SK-N-SH treated with all-trans-retinoic acid at 6 μM for 48 hours (cell line): ENCODE measurements around the gene CCDC57.

Experiments used
- ATAC-seq: fragments of 200-7000 bp; cut with Tn5 transposase; 3 replicates; pipeline ENCODE4 v1.9.1; 2020; ENCODE audit warnings: mild to moderate bottlenecking, moderate library complexity
- ARNTL ChIP-seq: fragments of 450-650 bp; formaldehyde crosslinking; IDR thresholded peaks from 2 replicates; pipeline ENCODE4 v1.5.0; 2020; ENCODE audit warnings: low read depth, mild to moderate bottlenecking, moderate library complexity, borderline replicate concordance
- BACH2 ChIP-seq: fragments of 250-450 bp; sonication (Bioruptor Pico); IDR thresholded peaks from 2 replicates; pipeline ENCODE4 v1.9.0; 2021; ENCODE audit warnings: mild to moderate bottlenecking, borderline replicate concordance
- CSDC2 ChIP-seq: fragments of 250-450 bp; sonication (Bioruptor Pico); IDR thresholded peaks from 2 replicates; pipeline ENCODE4 v1.5.0; 2020; ENCODE audit warnings: mild to moderate bottlenecking, moderate library complexity
- CSRNP3 ChIP-seq: fragments of 250-450 bp; sonication (Bioruptor Pico); IDR thresholded peaks from 2 replicates; pipeline ENCODE4 v1.5.1; 2021; ENCODE audit warnings: mild to moderate bottlenecking, moderate library complexity
- ESRRG ChIP-seq: fragments of 250-450 bp; sonication (Bioruptor Pico); IDR thresholded peaks from 2 replicates; pipeline ENCODE4 v1.6.1; 2021; ENCODE audit warnings: mild to moderate bottlenecking
- ISL1 ChIP-seq: fragments of 250-450 bp; sonication (Bioruptor Pico); IDR thresholded peaks from 2 replicates; pipeline ENCODE4 v2.1.2; 2022; ENCODE audit warnings: mild to moderate bottlenecking, moderate library complexity
- OSR1 ChIP-seq: fragments of 250-450 bp; sonication (Bioruptor Pico); IDR thresholded peaks from 2 replicates; pipeline ENCODE4 v1.8.0; 2022; ENCODE audit warnings: moderate library complexity, mild to moderate bottlenecking, inconsistent platforms
- PATZ1 ChIP-seq: fragments of 250-450 bp; sonication (Bioruptor Pico); IDR thresholded peaks from 2 replicates; pipeline ENCODE4 v1.8.0; 2020; ENCODE audit warnings: mild to moderate bottlenecking, moderate library complexity, borderline replicate concordance
- POU6F1 ChIP-seq: fragments of 250-450 bp; sonication (Bioruptor Pico); IDR thresholded peaks from 2 replicates; pipeline ENCODE4 v1.8.0; 2021; ENCODE audit warnings: low read depth, mild to moderate bottlenecking, moderate library complexity, borderline replicate concordance
- PPARA ChIP-seq: fragments of 250-450 bp; sonication (Bioruptor Pico); IDR thresholded peaks from 2 replicates; pipeline ENCODE4 v1.5.0; 2020; ENCODE audit warnings: mild to moderate bottlenecking, borderline replicate concordance
- RARB ChIP-seq: fragments of 250-450 bp; sonication (Bioruptor Pico); IDR thresholded peaks from 2 replicates; pipeline ENCODE4 v1.8.0; 2021; ENCODE audit warnings: mild to moderate bottlenecking, moderate library complexity
- SNAI2 ChIP-seq: fragments of 250-450 bp; sonication (Bioruptor Pico); IDR thresholded peaks from 2 replicates; pipeline ENCODE4 v1.5.0; 2020; ENCODE audit warnings: mild to moderate bottlenecking, moderate library complexity
- TCF4 ChIP-seq: fragments of 250-450 bp; sonication (Bioruptor Pico); IDR thresholded peaks from 2 replicates; pipeline ENCODE4 v1.8.0; 2021; ENCODE audit warnings: mild to moderate bottlenecking, moderate library complexity, borderline replicate concordance
- TOX ChIP-seq: fragments of 250-450 bp; sonication (Bioruptor Pico); IDR thresholded peaks from 2 replicates; pipeline ENCODE4 v1.8.0; 2021; ENCODE audit warnings: mild to moderate bottlenecking, moderate library complexity, borderline replicate concordance
- TSHZ2 ChIP-seq: fragments of 250-450 bp; sonication (Bioruptor Pico); IDR thresholded peaks from 2 replicates; pipeline ENCODE4 v1.5.0; 2020; ENCODE audit warnings: mild to moderate bottlenecking, moderate library complexity
- ZC3H10 ChIP-seq: fragments of 250-450 bp; sonication (Bioruptor Pico); IDR thresholded peaks from 2 replicates; pipeline ENCODE4 v1.5.1; 2021; ENCODE audit warnings: mild to moderate bottlenecking, moderate library complexity
- ZFP3 ChIP-seq: fragments of 250-450 bp; sonication (Bioruptor Pico); IDR thresholded peaks from 2 replicates; pipeline ENCODE4 v1.5.0; 2020; ENCODE audit warnings: mild to moderate bottlenecking, moderate library complexity
- ZFP30 ChIP-seq: fragments of 450-650 bp; formaldehyde crosslinking; IDR thresholded peaks from 2 replicates; pipeline ENCODE4 v1.5.0; 2022; ENCODE audit warnings: mild to moderate bottlenecking, moderate library complexity
- ZNF565 ChIP-seq: fragments of 450-650 bp; formaldehyde crosslinking; conservative IDR thresholded peaks from 2 replicates; pipeline ENCODE4 v1.5.0; 2020; ENCODE audit warnings: low read depth, mild to moderate bottlenecking, moderate library complexity
- ZNF70 ChIP-seq: fragments of 450-650 bp; formaldehyde crosslinking; IDR thresholded peaks from 2 replicates; pipeline ENCODE4 v1.5.0; 2020; ENCODE audit warnings: mild to moderate bottlenecking, moderate library complexity
- ZNF8 ChIP-seq: fragments of 450-650 bp; formaldehyde crosslinking; IDR thresholded peaks from 2 replicates; pipeline ENCODE4 v1.5.0; 2020; ENCODE audit warnings: mild to moderate bottlenecking, moderate library complexity

CCDC57 gene

GRCh38 chr17:82149401-82150099 is 63.1 kb downstream of the CCDC57 start (continued):
- TF ChIP-seq ISL1 (CRISPR knock-in tag), result no peak

- ATAC-seq, result no peak
- TF ChIP-seq PATZ1 (CRISPR knock-in tag) (no peak), BACH2 (no peak), ZNF8 (CRISPR knock-in tag) (no peak), OSR1 (no peak), ZNF565 (CRISPR knock-in tag) (no peak), PPARA (CRISPR knock-in tag) (no peak), CSDC2 (CRISPR knock-in tag) (no peak), RARB (CRISPR knock-in tag) (no peak), ZC3H10 (CRISPR knock-in tag) (no peak)
- TF ChIP-seq, all 23 proteins: peak for 0
Observed at GRCh38 chr17:82148997-82149396, 63.6 kb downstream of the CCDC57 start.

- ATAC-seq, result no peak
- TF ChIP-seq BACH2, result no peak
- TF ChIP-seq POU6F1 (CRISPR knock-in tag), result no peak
- TF ChIP-seq ISL1 (CRISPR knock-in tag), result no peak
- TF ChIP-seq ZC3H10 (CRISPR knock-in tag), result no peak
- TF ChIP-seq TSHZ2, result no peak
- no peak for TF ChIP-seq SNAI2 (CRISPR knock-in tag)
- no peak for TF ChIP-seq PPARA (CRISPR knock-in tag)
- no peak for TF ChIP-seq RARB (CRISPR knock-in tag)
- no peak for TF ChIP-seq TOX (CRISPR knock-in tag)
- TF ChIP-seq PATZ1 (CRISPR knock-in tag), result no peak
- TF ChIP-seq ZFP3 (CRISPR knock-in tag), result no peak
- no peak for TF ChIP-seq CSRNP3 (CRISPR knock-in tag)
- TF ChIP-seq ZFP30, result no peak
- TF ChIP-seq TCF4 (CRISPR knock-in tag), result no peak
- no peak for TF ChIP-seq OSR1
- no peak for TF ChIP-seq ESRRG (CRISPR knock-in tag)
- TF ChIP-seq ARNTL (CRISPR knock-in tag), result no peak
- no peak for TF ChIP-seq ZNF8 (CRISPR knock-in tag)
- no peak for TF ChIP-seq CSDC2 (CRISPR knock-in tag)
- no peak for TF ChIP-seq ZNF70
- TF ChIP-seq, all 23 proteins: peak for 0
Observed at GRCh38 chr17:82148011-82148410, 64.6 kb downstream of the CCDC57 start.
